Chondrocyte (in vitro differentiated cells): ENCODE data around the gene PPP6R2. TPM values are rescaled to one million over a fixed set of nuclear protein-coding genes. Genes with fewer than 3 reads are reported as not detected.
A peak's percentile ranks its signal among the peaks of the same experiment; 100 is the strongest.

Experiments
- DNase-seq: peaks from one replicate; pipeline ENCODE4 v3.0.0; 2021; ENCODE audit warnings: mixed read lengths, low spot score
- H3K27ac Mint-ChIP-seq: one replicate; pipeline ENCODE4 v1.8.0; 2021; ENCODE audit warnings: mild to moderate bottlenecking, moderate library complexity, mixed read lengths; ENCODE audit not compliant: unreplicated experiment
- H3K27me3 Mint-ChIP-seq: 2 replicates; pipeline ENCODE4 v1.8.0; 2021; ENCODE audit warnings: low read depth, mixed read lengths
- H3K36me3 Mint-ChIP-seq: 2 replicates; pipeline ENCODE4 v1.8.0; 2021; ENCODE audit warnings: low read depth, mixed read lengths
- H3K4me1 Mint-ChIP-seq: 2 replicates; pipeline ENCODE4 v1.8.0; 2021; ENCODE audit warnings: low read depth, mild to moderate bottlenecking, mixed read lengths
- H3K4me3 Mint-ChIP-seq: one replicate; pipeline ENCODE4 v1.8.0; 2021; ENCODE audit warnings: mild to moderate bottlenecking, moderate library complexity, mixed read lengths; ENCODE audit not compliant: unreplicated experiment
- H3K9me3 Mint-ChIP-seq: 2 replicates; pipeline ENCODE4 v1.8.0; 2021; ENCODE audit warnings: low read depth, mixed read lengths
- CTCF ChIP-seq: fragments of 200-600 bp; sonication (generic); IDR thresholded peaks from 2 replicates; pipeline ENCODE4 v1.5.0; 2021; ENCODE audit warnings: antibody characterized with exemption, mild to moderate bottlenecking, moderate library complexity
- total RNA-seq: library from RNA; stranded (reverse); gene quantifications from 3 replicates; pipeline ENCODE4 v1.2.1, GENCODE V29; 2021

The PPP6R2 gene
- total RNA-seq, 1 donor from 2014 or later, result 47.1 TPM

DNA sequence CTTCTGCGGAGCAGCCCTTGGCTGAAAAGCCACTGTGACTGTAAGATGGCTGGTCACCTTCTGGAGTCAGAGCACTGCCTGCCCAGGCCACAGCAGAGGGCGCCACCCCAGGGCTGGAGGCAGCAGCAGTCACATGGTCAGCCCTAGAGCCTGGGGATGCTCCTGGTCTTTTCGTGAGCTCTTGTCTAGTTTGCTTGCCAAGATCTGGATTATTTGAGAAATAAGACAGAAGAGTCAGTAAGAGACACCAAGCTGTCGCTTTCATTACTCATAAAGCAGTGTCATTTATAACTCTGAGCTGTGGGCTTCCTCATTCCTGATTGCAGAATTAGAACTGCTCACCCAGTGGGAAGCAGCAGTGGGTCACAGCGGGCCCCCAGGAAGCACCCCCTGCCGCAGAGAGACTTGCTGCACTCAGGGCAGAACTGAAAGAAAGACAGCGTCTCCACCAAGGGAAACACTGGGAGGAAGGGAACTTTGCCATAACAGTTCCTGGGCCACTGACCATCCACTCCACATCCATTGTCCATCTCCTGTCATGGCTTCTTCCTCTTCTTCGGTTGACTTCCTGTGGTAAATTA is 56.7 kb downstream of the PPP6R2 start:
- DNase-seq, result no peak
- Mint-ChIP-seq H3K27me3 (no peaks in the 10 kb centered on the region), H3K4me1 (peaks cover 18% of the 10 kb centered on the region), H3K27ac (peak overlapping the region; percentile 27), H3K36me3 (peaks cover 8% of the 10 kb centered on the region), H3K9me3 (no peaks in the 10 kb centered on the region), H3K4me3 (no peak overlapping the region)
- peak; percentile 56 for TF ChIP-seq CTCF

- Mint-ChIP-seq H3K36me3 (peaks cover 3% of the 10 kb centered on the region), H3K4me1 (peaks cover 18% of the 10 kb centered on the region), H3K4me3 (no peak overlapping the region), H3K9me3 (no peaks in the 10 kb centered on the region), H3K27me3 (no peaks in the 10 kb centered on the region), H3K27ac (no peak overlapping the region)
- no peak for TF ChIP-seq CTCF
- no peak for DNase-seq
These were observed 57.3 kb downstream of the PPP6R2 start for GRCh38 chr22:50400406-50400805.

- no peak overlapping the region for H3K4me3 Mint-ChIP-seq
- DNase-seq, result no peak
- no peaks in the 10 kb centered on the region for H3K27me3 Mint-ChIP-seq
- H3K27ac Mint-ChIP-seq, result no peak overlapping the region
- H3K4me1 Mint-ChIP-seq, result peaks cover 18% of the 10 kb centered on the region
- H3K36me3 Mint-ChIP-seq, result peaks cover 3% of the 10 kb centered on the region
- TF ChIP-seq CTCF, result no peak
- no peaks in the 10 kb centered on the region for H3K9me3 Mint-ChIP-seq
These were observed 57.8 kb downstream of the PPP6R2 start for GRCh38 chr22:50400931-50401330.

- Mint-ChIP-seq H3K27ac (no peak overlapping the region), H3K4me3 (no peak overlapping the region), H3K9me3 (no peaks in the 10 kb centered on the region), H3K27me3 (no peaks in the 10 kb centered on the region), H3K36me3 (peaks cover 6% of the 10 kb centered on the region), H3K4me1 (peaks cover 13% of the 10 kb centered on the region)
- TF ChIP-seq CTCF, result no peak
- DNase-seq, result no peak
These were observed 58.8 kb downstream of the PPP6R2 start for GRCh38 chr22:50401907-50402306.

GRCh38 chr22:50403701-50404101 is 60.6 kb downstream of the PPP6R2 start:
- H3K27me3 Mint-ChIP-seq, result no peaks in the 10 kb centered on the region
- H3K9me3 Mint-ChIP-seq, result no peaks in the 10 kb centered on the region
- peaks cover 11% of the 10 kb centered on the region for H3K36me3 Mint-ChIP-seq
- TF ChIP-seq CTCF, result no peak
- peaks cover 9% of the 10 kb centered on the region for H3K4me1 Mint-ChIP-seq
- DNase-seq, result no peak
- H3K27ac Mint-ChIP-seq, result peak overlapping the region; percentile 32
- H3K4me3 Mint-ChIP-seq, result no peak overlapping the region
